ENCODE data around the gene DRICH1. TPM values are rescaled to one million over a fixed set of nuclear protein-coding genes. Genes with fewer than 3 reads are reported as not detected.

DRICH1 gene
- total RNA-seq, 1 experiment from 2014 or later: 4.8 TPM

- H3K27ac Mint-ChIP-seq (ENCODE audit: unreplicated experiment): no peak within 1 kb of the TSS
- intact Hi-C loops (cut with micrococcal nuclease; ENCODE audit: unreplicated experiment): no loop called here
- H3K36me3 Mint-ChIP-seq (ENCODE audit: insufficient read depth, unreplicated experiment): no peaks in the 10 kb centered on the region
- H3K27me3 Mint-ChIP-seq (ENCODE audit: insufficient read depth, unreplicated experiment): no peaks in the 10 kb centered on the region
- H3K9me3 Mint-ChIP-seq (ENCODE audit: unreplicated experiment): no peaks in the 10 kb centered on the region
- CTCF ChIA-PET: no interaction called here
- H3K4me3 Mint-ChIP-seq (ENCODE audit: unreplicated experiment): no peak within 1 kb of the TSS
- H3K9me3 ChIP-seq: no peaks in the 10 kb centered on the region
- no peak for DNase-seq
- no peak within 1 kb of the TSS for H3K4me3 ChIP-seq (ENCODE audit: low read depth, low read length)
- TF ChIP-seq CTCF (IDR thresholded peaks at IDR 0.05; ENCODE audit: insufficient read depth in 1 of 2, low read depth in 1 of 2, low read length in 1 of 2, severe bottlenecking in 1 of 2, unreplicated experiment in 1 of 2): no peak
- BruUV-seq (replicated peaks): no TSS peak
- POLR2A ChIA-PET: no interaction called here
- no peaks in the 10 kb centered on the region for H3K4me1 ChIP-seq
- H3K36me3 ChIP-seq (ENCODE audit: control insufficient read depth, insufficient read depth, low read length): no peaks in the 10 kb centered on the region
- H3K4me1 Mint-ChIP-seq (ENCODE audit: low read depth, unreplicated experiment): no peaks in the 10 kb centered on the region
- H3K27me3 ChIP-seq (replicated peaks; ENCODE audit: control insufficient read depth, insufficient read depth, low read length): no peaks in the 10 kb centered on the region
These were observed 52.1 kb downstream of the DRICH1 start, which contains the start of gene IGLL1 for GRCh38 chr22:23579870-23580575. Gene IGLL1, minus strand, starts transcription at chr22:23580290. Its CDS starts 100 bp downstream, at chr22:23580190.

DNA sequence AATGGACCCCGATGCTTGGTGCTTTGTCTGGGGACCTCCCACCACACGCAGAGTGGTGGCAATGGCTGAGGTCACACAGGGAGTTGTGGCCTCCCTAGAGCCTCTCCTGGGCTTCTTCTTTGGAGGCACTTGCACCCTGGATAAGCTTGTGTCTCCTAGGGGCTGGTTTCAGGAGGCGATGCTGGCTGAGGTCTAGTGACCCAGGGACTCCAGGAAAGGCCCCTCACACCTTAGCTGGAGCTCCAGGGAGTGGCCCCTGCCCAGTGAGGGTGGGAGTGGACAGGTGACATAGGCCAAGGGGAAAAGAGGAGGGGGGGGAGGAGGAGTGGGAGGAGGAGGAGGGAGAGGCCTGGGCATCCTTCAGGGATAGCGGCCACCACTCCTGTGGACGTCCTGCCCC is 52.8 kb downstream of the DRICH1 start:
- no peaks in the 10 kb centered on the region for H3K36me3 ChIP-seq (ENCODE audit: control insufficient read depth, insufficient read depth, low read length)

GRCh38 chr22:23578306-23578705 is 53.8 kb downstream of the DRICH1 start:
- Mint-ChIP-seq H3K27me3 (ENCODE audit: insufficient read depth, unreplicated experiment) (no peaks in the 10 kb centered on the region), H3K27ac (ENCODE audit: unreplicated experiment) (no peak overlapping the region), H3K9me3 (ENCODE audit: unreplicated experiment) (no peaks in the 10 kb centered on the region), H3K4me1 (ENCODE audit: low read depth, unreplicated experiment) (no peaks in the 10 kb centered on the region), H3K36me3 (ENCODE audit: insufficient read depth, unreplicated experiment) (no peaks in the 10 kb centered on the region), H3K4me3 (ENCODE audit: unreplicated experiment) (no peak overlapping the region)
- Histone ChIP-seq H3K36me3 (ENCODE audit: control insufficient read depth, insufficient read depth, low read length) (no peaks in the 10 kb centered on the region), H3K4me1 (no peaks in the 10 kb centered on the region), H3K27me3 (replicated peaks; ENCODE audit: control insufficient read depth, insufficient read depth, low read length) (no peaks in the 10 kb centered on the region), H3K9me3 (no peaks in the 10 kb centered on the region), H3K4me3 (ENCODE audit: low read depth, low read length) (no peak overlapping the region)
- BruUV-seq (replicated peaks): no TSS peak
- DNase-seq: no peak
- intact Hi-C loops (cut with micrococcal nuclease; ENCODE audit: unreplicated experiment): no loop called here
- ChIA-PET POLR2A (no interaction called here), CTCF (no interaction called here)
- TF ChIP-seq CTCF (IDR thresholded peaks at IDR 0.05; ENCODE audit: insufficient read depth in 1 of 2, low read depth in 1 of 2, low read length in 1 of 2, severe bottlenecking in 1 of 2, unreplicated experiment in 1 of 2): no peak

More for the DNA sequence above, 52.8 kb downstream of the DRICH1 start:
- CTCF ChIA-PET: interaction anchor here (0.5 kb wide), 1 partner anchor 18 kb away, joined by 4 read pairs; no protein-coding TSS in a partner anchor
- POLR2A ChIA-PET: no interaction called here
- Histone ChIP-seq H3K9me3 (no peaks in the 10 kb centered on the region), H3K4me1 (no peaks in the 10 kb centered on the region), H3K4me3 (ENCODE audit: low read depth, low read length) (no peak overlapping the region), H3K27me3 (replicated peaks; ENCODE audit: control insufficient read depth, insufficient read depth, low read length) (no peaks in the 10 kb centered on the region)
- no TSS peak for BruUV-seq (replicated peaks)
- Mint-ChIP-seq H3K36me3 (ENCODE audit: insufficient read depth, unreplicated experiment) (no peaks in the 10 kb centered on the region), H3K4me3 (ENCODE audit: unreplicated experiment) (no peak overlapping the region), H3K4me1 (ENCODE audit: low read depth, unreplicated experiment) (no peaks in the 10 kb centered on the region), H3K9me3 (ENCODE audit: unreplicated experiment) (no peaks in the 10 kb centered on the region), H3K27me3 (ENCODE audit: insufficient read depth, unreplicated experiment) (no peaks in the 10 kb centered on the region), H3K27ac (ENCODE audit: unreplicated experiment) (no peak overlapping the region)
- intact Hi-C loops (cut with micrococcal nuclease; ENCODE audit: unreplicated experiment): no loop called here
- no peak for DNase-seq
- TF ChIP-seq CTCF (IDR thresholded peaks at IDR 0.05; ENCODE audit: insufficient read depth in 1 of 2, low read depth in 1 of 2, low read length in 1 of 2, severe bottlenecking in 1 of 2, unreplicated experiment in 1 of 2): no peak
